Stimulated activated CD4-positive, alpha-beta T cell treated with anti-CD3 and anti-CD28 coated beads, Interleukin-4, amount 100 ng/mL, for 24 hours (primary cell): ENCODE measurements around the gene CNTN1.

Source experiments
- DNase-seq: peaks from one replicate; pipeline ENCODE4 v3.0.0-alpha.2; 2020

Gene CNTN1

DNA sequence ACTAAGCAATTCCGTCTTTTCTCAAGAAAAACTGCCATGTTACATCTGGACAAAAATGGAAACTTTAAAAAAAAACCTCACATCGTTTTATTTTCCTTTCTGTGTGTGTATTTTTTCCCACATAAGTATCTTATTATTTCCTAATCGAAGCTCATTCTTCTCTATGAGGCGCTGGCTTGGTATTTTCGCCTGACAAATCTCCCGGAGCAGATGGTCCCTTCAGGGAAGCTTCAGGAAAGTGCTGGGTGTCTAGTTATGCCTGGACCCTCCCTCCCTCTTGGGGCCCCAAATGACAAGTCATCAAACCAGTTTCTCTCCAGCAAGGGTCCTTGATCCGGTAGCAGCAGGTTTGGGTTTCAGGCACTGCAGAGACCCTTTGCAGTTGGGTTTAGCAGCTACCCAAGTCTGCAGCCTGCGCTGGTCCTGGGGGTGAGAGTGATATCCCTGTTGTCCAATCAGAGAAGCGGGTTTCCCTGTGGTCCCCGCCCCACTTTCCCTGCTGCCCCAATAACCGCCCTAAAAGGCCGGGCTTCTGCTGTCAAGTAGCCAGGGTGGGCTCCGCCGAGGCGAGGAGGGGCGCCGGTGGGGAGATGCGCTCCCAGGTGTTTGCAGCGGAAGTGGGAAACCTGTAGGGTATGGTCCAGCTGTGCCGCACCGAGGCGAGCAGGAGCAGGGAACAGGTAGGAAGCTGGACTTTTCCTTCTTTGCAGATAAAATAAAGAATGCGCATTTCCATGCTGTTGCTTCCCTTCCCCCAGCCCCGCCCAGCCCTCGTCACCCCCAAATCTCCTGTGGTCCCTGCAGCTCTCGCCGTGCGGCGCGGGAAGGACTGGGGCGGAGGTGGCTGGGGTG lies at the start of gene CNTN1:
Gene CNTN1 (plus strand): TSS at position 527 of the 852 bp plus-strand sequence.
- DNase-seq = no peak

GRCh38 chr12:40643506-40643905 lies 48.7 kb upstream of the CNTN1 start:
- DNase-seq = no peak

DNA sequence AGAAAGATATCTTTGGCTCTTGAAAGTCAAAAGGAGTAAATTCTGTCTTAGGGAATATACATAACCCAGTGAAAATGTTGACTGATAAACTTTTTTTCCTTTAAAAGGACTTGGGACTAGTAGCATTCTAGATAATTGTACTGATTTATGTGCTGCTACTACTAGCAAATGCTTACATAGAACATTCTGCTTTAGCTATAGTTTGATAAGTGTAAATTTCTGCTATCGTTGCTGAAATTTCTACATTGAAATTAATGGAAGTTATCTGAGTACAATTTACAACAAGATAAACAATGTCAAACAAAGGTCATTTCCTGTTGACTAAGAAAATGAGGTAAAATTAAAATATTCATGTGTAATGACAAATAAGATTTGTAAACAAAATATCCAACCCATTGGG lies 48.3 kb upstream of the CNTN1 start:
- DNase-seq = no peak

- DNase-seq = no peak
Observed at GRCh38 chr12:40644708-40645107, 47.5 kb upstream of the CNTN1 start.

DNA sequence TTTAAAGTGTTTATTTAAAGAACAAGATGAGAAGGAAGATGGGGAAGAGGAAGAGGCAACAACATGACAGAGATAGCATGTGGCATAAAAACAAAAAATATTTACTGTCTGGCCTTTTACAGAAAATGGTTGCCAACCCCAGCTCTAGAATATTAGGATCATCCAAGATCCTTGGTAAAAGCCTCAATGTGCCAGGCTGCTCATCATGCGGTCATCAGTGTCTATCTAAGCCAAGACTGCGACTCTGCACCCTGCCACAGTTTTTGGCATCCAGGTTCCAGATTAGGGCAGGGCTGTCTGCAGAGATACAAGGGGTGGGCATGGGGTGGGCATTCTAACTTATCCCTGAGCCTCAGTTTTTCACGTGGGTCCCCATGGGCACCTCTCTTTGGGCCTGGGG lies 46.9 kb upstream of the CNTN1 start:
- DNase-seq = no peak

- DNase-seq = no peak
Observed at GRCh38 chr12:40646456-40646855, 45.8 kb upstream of the CNTN1 start.

GRCh38 chr12:40646911-40647310 lies 45.3 kb upstream of the CNTN1 start:
- DNase-seq = no peak

GRCh38 chr12:40647651-40648050 lies 44.6 kb upstream of the CNTN1 start:
- no peak for DNase-seq

GRCh38 chr12:40648519-40648918 lies 43.7 kb upstream of the CNTN1 start:
- no peak for DNase-seq

DNA sequence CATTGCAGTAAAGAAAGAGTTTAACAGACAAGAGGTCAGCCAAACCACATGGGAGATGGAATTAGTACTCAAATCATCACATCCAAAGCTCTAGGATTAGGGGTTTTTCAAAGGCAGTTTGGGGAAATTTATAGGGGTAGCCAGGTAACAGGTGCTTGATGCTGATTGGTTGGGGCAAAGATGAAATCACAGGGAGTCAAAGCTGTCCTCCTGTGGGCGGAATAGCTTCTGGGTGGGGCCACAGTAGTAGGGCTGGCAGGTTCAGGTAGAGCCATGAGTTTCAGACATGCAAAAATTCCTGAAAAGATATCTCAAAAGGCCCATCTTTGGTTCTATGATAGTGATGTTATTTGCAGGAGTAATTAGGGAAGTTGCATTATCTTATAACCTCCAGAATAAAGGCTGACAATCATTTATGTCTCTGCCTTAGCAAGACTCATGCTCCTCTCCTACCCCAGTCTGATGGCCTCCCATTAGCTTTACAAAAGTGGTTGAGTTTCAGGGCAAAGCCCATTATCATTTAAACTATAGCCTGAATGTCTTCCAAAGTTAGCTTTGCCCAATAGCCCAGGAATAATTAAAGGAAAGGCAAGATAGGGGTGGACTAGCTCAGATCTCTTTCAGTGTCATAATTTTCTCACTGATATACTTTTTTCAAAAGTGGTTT lies 42.1 kb upstream of the CNTN1 start:
- DNase-seq = no peak

GRCh38 chr12:40655451-40655850 lies 36.8 kb upstream of the CNTN1 start:
- DNase-seq = no peak

DNA sequence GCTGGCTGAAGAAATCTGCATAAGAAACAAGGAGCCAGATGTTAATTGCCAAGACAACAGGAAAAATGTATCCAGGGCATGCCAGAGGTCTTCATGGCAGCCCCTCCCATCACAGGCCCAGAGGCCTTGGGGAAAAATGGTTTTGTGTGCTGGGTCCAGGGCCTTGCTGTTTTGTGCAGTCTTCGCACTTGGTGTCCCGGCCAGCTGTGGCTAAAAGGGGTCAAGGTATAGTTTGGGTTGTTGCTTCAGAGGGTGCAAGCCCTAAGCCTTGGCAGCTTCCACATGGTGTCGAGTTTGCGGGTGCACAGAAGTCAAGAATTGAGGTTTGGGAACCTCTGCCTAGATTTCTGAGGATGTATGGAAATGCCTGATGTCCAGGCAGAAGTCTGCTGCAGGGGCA lies 29.9 kb upstream of the CNTN1 start:
- no peak for DNase-seq

DNA sequence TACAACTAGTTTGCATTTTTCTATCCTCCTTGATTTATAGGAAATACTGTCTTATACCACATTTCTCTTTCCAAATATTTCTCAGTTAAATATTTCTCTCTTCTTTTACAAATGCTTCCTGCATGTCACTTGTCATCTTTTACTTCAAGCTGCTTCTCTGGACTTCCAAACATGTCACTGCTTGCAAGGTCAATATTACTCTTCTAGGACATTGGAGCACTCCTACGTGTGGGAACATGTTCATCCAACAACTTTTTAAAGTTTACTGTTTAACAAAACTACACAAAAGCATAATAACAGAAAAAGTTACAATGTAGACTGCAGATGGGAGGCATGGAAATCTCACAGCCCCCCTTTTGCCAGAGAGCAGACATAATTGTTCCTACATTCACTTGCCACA lies 28.5 kb upstream of the CNTN1 start:
- no peak for DNase-seq

- no peak for DNase-seq
Observed at GRCh38 chr12:40668099-40668529, 24.1 kb upstream of the CNTN1 start.

DNA sequence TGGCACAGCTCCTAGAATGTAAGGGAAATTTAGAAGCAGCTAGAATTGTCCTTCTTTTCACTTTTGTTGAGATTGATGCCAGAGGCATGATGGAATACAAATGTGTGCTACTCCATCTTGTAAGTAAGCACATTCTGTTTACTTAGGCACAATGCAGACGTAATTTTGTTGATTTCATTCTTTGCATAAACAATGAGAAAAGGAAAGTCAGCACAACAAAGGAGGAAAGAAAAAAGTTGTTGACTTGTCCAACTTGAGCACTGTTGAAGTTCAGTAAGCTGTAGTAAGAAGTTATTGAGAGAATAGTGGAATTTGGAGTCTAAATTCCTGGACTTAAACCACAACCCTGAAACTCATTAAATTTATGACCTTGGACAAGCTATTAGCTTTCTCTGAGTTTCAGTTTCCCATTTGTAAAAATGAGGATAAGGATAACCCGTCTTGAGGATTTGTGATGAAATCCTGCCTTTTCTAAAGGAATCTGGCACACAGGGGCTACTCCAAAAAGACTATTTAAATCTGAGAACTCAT lies 19.4 kb upstream of the CNTN1 start:
- no peak for DNase-seq

- DNase-seq = no peak
Observed at GRCh38 chr12:40681148-40681547, 11.1 kb upstream of the CNTN1 start.

DNA sequence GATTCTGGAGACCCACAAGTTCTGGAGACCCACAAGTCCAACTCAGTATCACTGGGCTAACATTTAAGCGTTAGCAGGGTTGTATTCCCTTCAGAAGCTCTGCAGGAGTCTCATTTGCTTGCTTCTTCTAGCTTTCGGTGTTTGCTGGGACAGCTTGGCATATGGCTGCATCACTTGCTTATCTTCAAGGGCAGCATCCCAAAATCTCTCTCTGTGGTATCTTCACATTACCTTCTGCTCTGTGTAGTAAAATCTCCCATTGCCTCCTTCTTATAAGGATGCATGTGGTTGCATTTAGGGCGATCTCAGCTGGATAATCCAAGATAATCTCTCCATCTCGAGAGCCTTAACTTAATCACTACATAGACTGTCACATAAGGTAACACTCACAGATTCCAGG lies 7.3 kb upstream of the CNTN1 start:
- DNase-seq = no peak

GRCh38 chr12:40688085-40688725 lies 4.0 kb upstream of the CNTN1 start:
- DNase-seq = no peak

GRCh38 chr12:40689576-40689975 lies 2.7 kb upstream of the CNTN1 start:
- DNase-seq = no peak

GRCh38 chr12:40692765-40693206 lies 547 bp downstream of the CNTN1 start:
- DNase-seq = no peak

- DNase-seq = no peak
Observed at GRCh38 chr12:40693207-40693821, 1.1 kb downstream of the CNTN1 start.

- no peak for DNase-seq
Observed at GRCh38 chr12:40697566-40698259, 5.5 kb downstream of the CNTN1 start.

DNA sequence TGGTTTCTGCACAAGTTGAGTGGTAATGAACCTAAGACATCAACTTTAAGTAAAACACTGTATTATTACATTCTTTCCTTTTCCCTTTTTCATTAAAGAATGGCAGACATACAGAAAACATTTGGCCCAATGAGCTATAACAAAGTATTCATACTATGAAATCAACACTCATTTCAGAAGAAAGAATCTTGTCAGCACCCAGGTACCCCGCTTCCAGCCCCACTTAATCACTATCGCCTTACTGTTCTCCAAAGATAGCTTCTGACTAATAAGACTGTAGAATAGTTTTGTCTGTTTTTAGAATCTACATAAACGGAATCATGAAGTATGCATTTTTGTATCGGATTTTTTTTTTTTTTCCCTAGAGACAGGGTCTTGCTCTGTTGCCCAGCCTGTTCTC lies 9.5 kb downstream of the CNTN1 start:
- DNase-seq = no peak
